Measurements from ENCODE around the gene RIOK2.

The RIOK2 gene

GRCh38 chr5:97119007-97119390 is 64.0 kb downstream of the RIOK2 start:
- Histone ChIP-seq H3K27me3 (peaks cover 32% of the 10 kb centered on the region), H3K9me3 (no peaks in the 10 kb centered on the region; the same call in 1 of the 2 replicates), H3K36me3 (no peaks in the 10 kb centered on the region), H3K4me3 (ENCODE audit: low read depth, low read length) (no peak overlapping the region), H3K4me1 (no peaks in the 10 kb centered on the region)
- no peak for TF ChIP-seq CTCF (IDR thresholded peaks at IDR 0.05; ENCODE audit: low read depth, low read length)
- DNase-seq, result no peak

GRCh38 chr5:97118261-97119006 is 64.6 kb downstream of the RIOK2 start:
- no peak for TF ChIP-seq CTCF (IDR thresholded peaks at IDR 0.05; ENCODE audit: low read depth, low read length)
- peaks cover 27% of the 10 kb centered on the region for H3K27me3 ChIP-seq
- H3K4me3 ChIP-seq (ENCODE audit: low read depth, low read length), result no peak overlapping the region
- H3K36me3 ChIP-seq, result no peaks in the 10 kb centered on the region
- H3K9me3 ChIP-seq, result no peaks in the 10 kb centered on the region; the same call in 1 of the 2 replicates
- H3K4me1 ChIP-seq, result no peaks in the 10 kb centered on the region
- DNase-seq, result no peak

GRCh38 chr5:97115932-97116331 is 67.1 kb downstream of the RIOK2 start:
- TF ChIP-seq CTCF (IDR thresholded peaks at IDR 0.05; ENCODE audit: low read depth, low read length), result no peak
- Histone ChIP-seq H3K9me3 (no peaks in the 10 kb centered on the region), H3K36me3 (no peaks in the 10 kb centered on the region), H3K4me1 (no peaks in the 10 kb centered on the region), H3K27me3 (peaks cover 4% of the 10 kb centered on the region), H3K4me3 (ENCODE audit: low read depth, low read length) (no peak overlapping the region)
- DNase-seq, result no peak

- TF ChIP-seq CTCF (IDR thresholded peaks at IDR 0.05; ENCODE audit: low read depth, low read length), result no peak
- no peak for DNase-seq
- no peak overlapping the region for H3K4me3 ChIP-seq (ENCODE audit: low read depth, low read length)
- no peaks in the 10 kb centered on the region for H3K27me3 ChIP-seq
- no peaks in the 10 kb centered on the region for H3K4me1 ChIP-seq
- H3K36me3 ChIP-seq, result no peaks in the 10 kb centered on the region
- no peaks in the 10 kb centered on the region for H3K9me3 ChIP-seq
Observed at GRCh38 chr5:97112230-97112629, 70.8 kb downstream of the RIOK2 start.

GRCh38 chr5:97111616-97112015 is 71.4 kb downstream of the RIOK2 start:
- no peak overlapping the region for H3K4me3 ChIP-seq (ENCODE audit: low read depth, low read length)
- no peaks in the 10 kb centered on the region for H3K36me3 ChIP-seq
- no peaks in the 10 kb centered on the region for H3K9me3 ChIP-seq
- no peak for DNase-seq
- no peaks in the 10 kb centered on the region for H3K27me3 ChIP-seq
- no peak for TF ChIP-seq CTCF (IDR thresholded peaks at IDR 0.05; ENCODE audit: low read depth, low read length)
- no peaks in the 10 kb centered on the region for H3K4me1 ChIP-seq

GRCh38 chr5:97111004-97111403 is 72.0 kb downstream of the RIOK2 start:
- H3K36me3 ChIP-seq, result no peaks in the 10 kb centered on the region
- no peak for DNase-seq
- no peaks in the 10 kb centered on the region for H3K9me3 ChIP-seq
- H3K4me1 ChIP-seq, result no peaks in the 10 kb centered on the region
- H3K4me3 ChIP-seq (ENCODE audit: low read depth, low read length), result no peak overlapping the region
- no peak for TF ChIP-seq CTCF (IDR thresholded peaks at IDR 0.05; ENCODE audit: low read depth, low read length)
- H3K27me3 ChIP-seq, result no peaks in the 10 kb centered on the region
